HCT116 (cell line): Measurements from ENCODE around the gene CTTNBP2.

Experiments used
- CTCF ChIP-seq, 3 experiments: fragments of 200-600 bp in 1 of 3; sonication (generic) in 1 of 3; IDR thresholded peaks in 2 of 3; conservative IDR thresholded peaks in 1 of 3; 2 replicates each; pipeline ENCODE4 v1.5.1; 2012 to 2017; ENCODE audit warnings: low read depth in 2 of 3, low read length in 2 of 3, antibody characterized with exemption in 1 of 3, borderline replicate concordance in 1 of 3, control low read depth in 1 of 3, mild to moderate bottlenecking in 1 of 3, mixed read lengths in 1 of 3, mixed run types in 1 of 3, moderate library complexity in 1 of 3; ENCODE audit not compliant: insufficient read depth in 1 of 3
- SIN3A ChIP-seq: IDR thresholded peaks from 2 replicates; pipeline ENCODE4 v1.6.1; 2012; ENCODE audit warnings: low read depth
- TCF7L2 ChIP-seq: IDR thresholded peaks from 2 replicates; pipeline ENCODE4 v1.7.0; 2011; ENCODE audit warnings: borderline replicate concordance, inconsistent platforms; ENCODE audit not compliant: insufficient read depth, insufficient read length; ENCODE audit errors: extremely low read depth
- ZBTB33 ChIP-seq: IDR thresholded peaks from 2 replicates; pipeline ENCODE4 v1.6.1; 2011; ENCODE audit warnings: mild to moderate bottlenecking, low read length, moderate library complexity; ENCODE audit not compliant: insufficient replicate concordance; ENCODE audit errors: extremely low read depth

- TF ChIP-seq CTCF (IDR thresholded peaks at IDR 0.05 in 2 of 3, conservative IDR thresholded peaks at IDR 0.05 in 1 of 3; ENCODE audit: borderline replicate concordance in 1 of 3, insufficient read depth in 1 of 3, low read depth in 2 of 3, low read length in 2 of 3) (no peak), TCF7L2 (no peak), ZBTB33 (no peak), SIN3A (no peak)
Measured at GRCh38 chr7:117871401-117871777, 1.9 kb downstream of the CTTNBP2 start.
